Measurements from ENCODE around the gene ATG9A.
"Not testable (repeated sequence)": the region's sequence is repeated elsewhere in the genome, so short reads cannot be mapped to it uniquely, and the experiment has no call there.

Gene ATG9A, protein sequence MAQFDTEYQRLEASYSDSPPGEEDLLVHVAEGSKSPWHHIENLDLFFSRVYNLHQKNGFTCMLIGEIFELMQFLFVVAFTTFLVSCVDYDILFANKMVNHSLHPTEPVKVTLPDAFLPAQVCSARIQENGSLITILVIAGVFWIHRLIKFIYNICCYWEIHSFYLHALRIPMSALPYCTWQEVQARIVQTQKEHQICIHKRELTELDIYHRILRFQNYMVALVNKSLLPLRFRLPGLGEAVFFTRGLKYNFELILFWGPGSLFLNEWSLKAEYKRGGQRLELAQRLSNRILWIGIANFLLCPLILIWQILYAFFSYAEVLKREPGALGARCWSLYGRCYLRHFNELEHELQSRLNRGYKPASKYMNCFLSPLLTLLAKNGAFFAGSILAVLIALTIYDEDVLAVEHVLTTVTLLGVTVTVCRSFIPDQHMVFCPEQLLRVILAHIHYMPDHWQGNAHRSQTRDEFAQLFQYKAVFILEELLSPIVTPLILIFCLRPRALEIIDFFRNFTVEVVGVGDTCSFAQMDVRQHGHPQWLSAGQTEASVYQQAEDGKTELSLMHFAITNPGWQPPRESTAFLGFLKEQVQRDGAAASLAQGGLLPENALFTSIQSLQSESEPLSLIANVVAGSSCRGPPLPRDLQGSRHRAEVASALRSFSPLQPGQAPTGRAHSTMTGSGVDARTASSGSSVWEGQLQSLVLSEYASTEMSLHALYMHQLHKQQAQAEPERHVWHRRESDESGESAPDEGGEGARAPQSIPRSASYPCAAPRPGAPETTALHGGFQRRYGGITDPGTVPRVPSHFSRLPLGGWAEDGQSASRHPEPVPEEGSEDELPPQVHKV

DNA sequence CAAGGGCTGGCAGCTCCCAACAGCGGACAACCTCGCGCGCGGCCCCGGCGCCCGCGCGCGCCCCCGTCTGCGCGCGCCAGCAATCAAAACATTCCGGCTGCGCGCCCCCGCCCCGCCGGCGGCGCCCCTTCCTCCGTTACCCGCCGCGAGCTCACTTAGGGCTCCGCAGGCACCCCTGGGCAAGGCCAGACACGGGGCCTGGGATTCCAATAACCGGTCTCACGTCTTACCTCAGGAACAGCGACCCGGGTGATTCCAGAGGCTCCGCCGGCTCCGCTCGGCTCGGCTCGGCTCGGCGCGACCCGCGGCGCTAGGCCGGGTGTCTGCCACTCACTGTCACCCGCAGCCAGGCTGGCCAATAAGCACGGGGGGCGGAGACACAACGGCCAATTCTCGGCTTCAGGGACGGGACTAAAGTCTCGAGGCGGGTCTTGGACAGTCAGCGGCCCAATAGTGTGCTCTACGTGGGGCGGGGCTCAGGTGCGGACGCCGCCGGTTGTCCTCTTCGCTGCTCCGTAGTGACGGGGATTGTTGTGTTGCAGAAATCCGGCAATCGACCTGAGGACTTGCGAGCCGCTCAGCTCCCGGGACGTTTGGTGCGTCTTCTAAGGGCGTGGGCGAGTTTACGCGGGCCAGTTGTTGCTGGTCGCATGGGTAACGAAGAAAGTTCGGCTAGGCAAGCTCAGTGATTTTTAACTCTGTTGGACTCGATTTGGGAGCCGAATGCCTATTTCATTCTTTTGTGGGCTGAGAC lies at the start of gene ATG9A, which contains the start of gene ANKZF1:
Gene ATG9A, minus strand, starts transcription at position 332 of the 754 bp plus-strand sequence. CDS start 1,612 bp downstream, outside the sequence.
Gene ANKZF1, plus strand, starts transcription at position 502 of the 754 bp plus-strand sequence. CDS start 452 bp downstream, outside the sequence.
- peak; percentile 99 for DNase-seq

- no peak for DNase-seq
These were observed 49.3 kb upstream of the ATG9A start for GRCh38 chr2:219278655-219279150.

DNA sequence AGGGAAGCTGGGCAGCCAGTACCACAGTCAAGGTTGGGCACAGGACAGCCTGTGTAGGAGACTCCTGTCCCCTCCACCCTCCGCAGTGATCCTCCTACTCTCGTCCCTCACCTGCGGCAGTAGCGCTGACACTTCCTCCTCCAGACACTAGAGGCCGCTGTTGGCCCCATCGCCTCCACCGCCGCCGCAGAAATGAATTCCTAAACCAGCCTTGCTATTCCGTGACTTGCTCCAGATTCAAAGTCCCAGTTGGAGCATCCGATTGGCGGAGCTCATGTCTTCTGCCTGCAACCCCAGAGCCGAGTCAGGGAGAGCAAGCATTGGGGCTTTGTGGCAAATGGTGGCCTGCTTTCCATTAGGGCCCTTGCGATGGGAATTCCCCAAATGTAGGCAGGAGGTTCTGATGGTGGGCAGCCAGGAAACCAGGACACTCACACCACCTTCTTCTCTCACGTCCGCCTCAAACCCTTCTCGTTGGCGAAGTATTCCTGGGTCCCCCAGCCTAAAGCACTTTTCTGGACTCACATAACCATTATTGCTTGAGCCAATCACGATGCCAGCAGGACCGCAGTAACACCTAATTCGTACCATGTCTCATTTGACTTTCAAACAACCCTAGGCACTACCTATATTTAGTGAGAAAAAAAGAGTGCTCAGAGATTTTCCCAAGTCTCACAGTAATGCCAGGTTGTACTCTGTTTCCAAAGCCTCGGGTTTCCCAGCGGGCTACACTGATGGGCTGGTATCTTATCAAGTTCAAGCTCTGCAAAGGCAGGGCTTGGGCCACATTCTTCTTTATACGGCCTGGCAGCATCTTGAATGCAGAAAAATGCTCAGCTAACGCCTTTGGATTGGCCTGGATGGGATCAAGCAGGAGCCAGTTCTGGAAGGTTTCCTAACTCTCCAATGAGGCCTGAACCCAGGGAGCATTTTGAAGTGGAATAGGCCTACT lies 48.5 kb upstream of the ATG9A start:
- DNase-seq = peak; percentile 89 to 90

DNA sequence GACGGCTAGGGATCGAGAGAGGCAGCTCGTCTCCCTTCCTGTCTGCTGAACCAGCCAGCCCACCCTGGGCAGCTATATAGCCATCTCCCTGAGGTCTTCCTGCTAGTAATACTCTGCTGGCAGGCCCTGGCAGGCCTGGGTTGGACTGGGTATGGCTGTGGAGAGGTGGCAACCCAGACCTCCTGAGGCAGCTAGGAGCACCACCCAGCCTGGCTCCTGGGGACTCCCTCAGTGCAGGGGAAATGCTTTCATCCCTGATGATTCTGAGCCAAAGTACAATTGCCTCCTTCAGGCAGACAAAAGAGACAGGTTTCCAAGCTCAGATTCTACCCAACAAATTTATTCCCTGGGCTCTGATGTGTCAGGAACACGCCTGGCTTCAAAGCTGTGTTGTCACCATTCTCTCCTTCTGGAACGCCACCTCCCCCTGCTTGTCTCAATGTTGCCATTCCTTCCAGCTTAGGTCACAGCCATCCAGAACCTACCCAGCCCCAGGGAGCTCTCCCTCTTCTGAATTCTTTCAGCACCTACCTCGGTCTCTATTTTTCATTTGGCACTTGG lies 45.0 kb upstream of the ATG9A start:
- DNase-seq = no peak

DNA sequence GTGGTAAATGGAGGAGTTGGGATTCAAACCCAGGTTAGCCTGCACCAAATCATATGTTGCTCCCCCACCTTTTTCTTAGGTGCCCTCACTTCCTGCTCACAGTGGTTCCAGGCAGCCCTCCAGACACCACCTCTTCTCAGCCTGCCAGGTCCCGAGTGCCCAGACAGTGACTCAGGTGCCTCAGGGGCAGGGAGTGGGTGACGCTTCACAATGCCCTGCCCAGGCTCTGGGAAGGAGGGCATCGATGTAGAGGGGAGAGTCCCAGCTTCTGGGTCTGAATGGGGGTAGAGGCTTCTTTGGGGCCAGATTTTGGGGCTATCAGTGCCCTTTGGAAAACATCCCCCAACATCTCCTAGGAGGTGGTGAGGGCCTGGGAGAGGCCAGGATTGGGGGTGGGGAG lies 44.5 kb upstream of the ATG9A start:
- DNase-seq = no peak

DNA sequence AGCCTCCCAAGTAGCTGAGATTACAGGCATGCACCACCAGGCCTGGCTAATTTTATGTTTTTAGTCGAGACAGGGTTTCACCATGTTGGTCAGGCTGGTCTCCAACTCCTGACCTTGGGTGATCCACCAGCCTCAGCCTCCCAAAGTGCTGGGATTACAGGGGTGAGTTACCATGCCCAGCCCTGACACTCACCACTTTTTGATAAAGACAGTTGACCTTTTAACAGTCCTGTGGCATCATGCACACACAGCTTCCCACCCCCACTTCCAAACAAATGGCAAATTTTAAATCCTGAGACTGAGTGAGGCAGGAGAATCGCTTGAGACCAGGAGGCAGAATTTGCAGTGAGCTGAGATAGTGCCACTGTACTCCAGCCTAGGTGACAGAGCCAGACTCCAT lies 43.6 kb upstream of the ATG9A start:
- DNase-seq = no peak

DNA sequence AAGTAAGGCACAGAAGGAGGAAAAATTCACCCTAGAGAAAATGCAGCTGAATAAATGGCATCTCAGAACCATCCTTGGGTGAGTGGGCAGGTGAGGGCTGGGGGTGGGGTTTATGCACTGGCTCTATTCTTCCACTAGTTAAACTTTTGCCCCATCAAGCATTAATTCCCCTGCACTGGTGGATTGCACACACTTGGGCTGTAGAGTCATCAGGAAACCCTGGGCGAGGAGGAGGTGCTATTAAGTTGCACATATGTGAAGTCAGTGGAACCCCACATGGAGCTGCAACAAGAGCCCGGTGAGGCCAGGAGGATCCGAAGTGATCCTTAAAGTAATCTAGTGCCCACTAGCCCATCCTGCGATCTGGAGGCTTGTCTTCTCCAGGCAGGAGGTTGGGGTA lies 42.9 kb upstream of the ATG9A start:
- no peak for DNase-seq

GRCh38 chr2:219271021-219271420 lies 41.6 kb upstream of the ATG9A start:
- DNase-seq = no peak

- no peak for DNase-seq
These were observed 40.6 kb upstream of the ATG9A start for GRCh38 chr2:219270055-219270372.

DNA sequence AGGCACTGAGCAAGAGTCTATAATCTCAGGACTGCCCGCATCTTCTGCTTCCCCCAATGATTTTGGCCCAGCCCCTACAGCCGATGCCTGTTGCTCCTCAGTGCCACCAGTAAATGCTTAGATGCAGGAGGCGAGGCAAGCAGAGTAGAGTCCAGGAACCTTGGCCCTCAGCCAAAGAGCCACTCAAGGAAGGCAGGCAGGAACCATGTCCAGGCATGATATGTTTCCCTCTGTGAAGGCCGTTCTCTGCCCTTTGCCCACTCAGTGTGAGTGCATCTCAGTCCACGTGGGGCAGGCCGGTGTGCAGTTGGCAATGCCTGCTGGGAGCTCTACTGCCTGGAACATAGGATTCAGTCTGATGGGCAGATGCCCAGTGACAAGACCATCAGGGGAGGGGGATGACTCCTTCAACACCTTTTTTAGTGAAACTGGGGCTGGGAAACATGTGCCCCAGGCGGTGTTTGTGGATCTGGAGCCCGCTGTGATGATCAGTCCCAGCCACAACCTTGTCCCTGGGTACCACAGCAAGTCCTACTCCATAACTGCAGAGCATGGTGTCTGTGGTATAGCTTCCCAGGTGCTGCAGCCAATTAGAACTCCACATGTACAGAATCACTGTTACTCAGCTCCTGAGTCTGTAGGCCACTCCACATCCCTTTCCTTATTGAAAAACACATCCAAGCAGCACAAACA lies 40.1 kb upstream of the ATG9A start:
- no peak for DNase-seq

GRCh38 chr2:219268294-219268693 lies 38.9 kb upstream of the ATG9A start:
- DNase-seq = no peak

DNA sequence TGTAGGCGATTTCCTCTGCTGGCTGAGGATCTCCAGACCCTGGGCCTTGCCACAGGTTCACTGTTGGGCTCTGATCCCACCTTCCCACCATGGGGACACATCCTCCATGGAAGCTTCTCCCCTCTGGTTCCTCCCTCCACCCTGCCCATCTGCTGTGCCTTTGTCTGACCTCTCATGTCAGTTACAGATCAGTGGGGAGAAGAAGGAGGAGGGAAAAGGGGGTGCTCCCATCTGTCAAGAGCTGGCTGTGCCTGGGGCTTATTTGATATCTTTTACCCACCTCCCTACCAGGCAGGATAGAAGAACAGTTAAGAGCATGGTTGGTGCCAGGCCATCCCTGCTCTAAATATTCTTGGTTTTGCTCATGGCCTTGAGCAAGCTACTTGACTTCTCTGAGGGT lies 37.5 kb upstream of the ATG9A start:
- no peak for DNase-seq

DNA sequence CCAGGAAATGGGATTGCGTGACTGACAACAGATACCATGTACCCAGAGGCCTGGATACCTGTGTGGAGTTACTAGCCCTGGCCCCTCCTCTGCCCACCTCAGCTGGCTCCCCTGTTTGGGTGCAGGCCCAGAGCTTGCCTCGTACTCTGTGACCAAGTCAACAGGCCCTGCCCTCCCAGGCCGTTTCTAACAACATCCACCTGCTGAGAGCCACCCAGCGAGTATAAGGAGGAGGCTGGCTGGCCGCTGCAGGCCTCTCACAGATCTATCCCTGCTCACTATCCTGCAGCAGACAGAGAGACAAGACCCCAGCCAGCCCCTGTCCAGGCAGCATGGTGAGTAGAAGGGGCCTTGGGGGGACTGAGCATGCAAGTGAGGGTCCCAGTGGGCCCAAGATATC lies 36.8 kb upstream of the ATG9A start:
- DNase-seq = no peak

- DNase-seq = no peak
These were observed 31.8 kb upstream of the ATG9A start for GRCh38 chr2:219261024-219261855.

DNA sequence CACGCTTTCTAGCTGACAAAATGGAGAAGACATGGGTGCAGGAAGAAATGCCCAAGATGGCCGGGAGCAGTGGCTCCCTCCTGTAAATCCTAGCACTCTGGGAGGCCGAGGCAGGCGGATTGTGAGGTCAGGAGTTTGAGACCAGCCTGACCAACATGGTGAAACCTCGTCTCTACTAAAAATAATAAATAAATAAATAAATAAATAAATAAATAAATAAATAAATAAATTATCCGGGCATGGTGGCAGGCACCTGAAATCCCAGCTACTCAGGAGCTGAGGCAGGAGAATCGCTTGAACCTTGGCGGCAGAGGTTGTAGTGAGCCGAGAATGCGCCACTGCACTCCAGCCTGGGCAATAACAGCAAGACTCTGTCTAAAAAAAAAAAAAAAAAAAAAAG lies 29.5 kb upstream of the ATG9A start:
- DNase-seq = not testable (repeated sequence)

GRCh38 chr2:219254590-219255201 lies 25.3 kb upstream of the ATG9A start:
- DNase-seq = peak; percentile 71 to 72

DNA sequence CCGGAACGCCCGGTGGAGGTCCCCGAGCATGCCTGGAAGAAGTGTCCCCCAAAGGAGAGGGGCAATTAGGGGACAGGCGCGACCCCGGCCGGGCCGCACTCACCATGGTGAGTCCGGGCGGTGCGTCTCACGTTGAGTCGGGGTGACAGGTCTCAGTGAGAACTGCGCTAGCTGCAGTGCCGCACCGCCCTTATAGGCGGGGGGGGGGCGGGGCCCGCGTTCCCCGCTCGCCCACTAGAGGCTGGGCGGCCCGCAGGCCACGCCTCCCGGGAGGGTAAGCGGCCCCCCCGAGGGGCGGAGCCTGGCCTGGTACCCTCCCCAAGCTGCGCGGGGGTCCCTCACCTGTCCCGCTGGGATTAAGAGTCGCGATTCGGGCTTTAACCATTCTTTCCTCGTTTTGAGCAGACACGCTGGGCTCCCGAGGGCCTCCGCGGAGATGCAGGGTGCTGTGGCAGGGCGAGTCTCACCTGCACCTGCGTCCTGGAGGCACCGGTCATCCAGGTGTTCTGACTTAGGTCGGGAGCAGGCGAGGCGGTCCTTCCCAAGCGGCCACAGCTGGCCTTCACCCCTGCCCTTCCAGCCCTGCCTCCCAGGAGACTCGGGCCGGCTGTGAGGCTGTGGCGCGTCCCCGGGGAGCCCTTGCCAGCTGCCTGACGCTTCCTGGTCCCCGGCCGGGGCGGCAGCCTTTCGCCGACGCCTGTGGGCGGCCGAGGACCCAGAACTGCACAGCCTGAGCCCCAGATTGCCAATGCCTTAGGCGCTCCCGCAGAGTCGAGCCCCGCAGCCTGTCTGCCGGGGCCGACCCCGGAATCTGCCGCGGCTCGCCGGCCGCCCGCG lies 24.5 kb upstream of the ATG9A start, which contains the start of gene TUBA4A:
Gene TUBA4A, minus strand, starts transcription at position 166 of the 837 bp plus-strand sequence. Its CDS starts 60 bp downstream, at position 106.
- peak; percentile 94 for DNase-seq

All from activated T-cell treated with anti-CD3 and anti-CD28 coated beads, Interleukin-2, amount 50 U/mL, for 48 hours (primary cell).